PC-3 (cell line): ENCODE results near the gene IRF5.

Source experiments
- EZH2phosphoT487 ChIP-seq: fragments of 300-600 bp; sonication (generic); IDR thresholded peaks from 2 replicates; pipeline ENCODE4 v1.6.1; 2018; ENCODE audit warnings: mild to moderate bottlenecking, antibody characterized with exemption, low read length, borderline replicate concordance
- TF ChIP-seq, protein P1 (sequence below): fragments of 300-600 bp; sonication (generic); conservative IDR thresholded peaks from 2 replicates; pipeline ENCODE4 v1.5.1; 2017; ENCODE audit warnings: antibody characterized with exemption, low read depth, mild to moderate bottlenecking, low read length

DNA sequence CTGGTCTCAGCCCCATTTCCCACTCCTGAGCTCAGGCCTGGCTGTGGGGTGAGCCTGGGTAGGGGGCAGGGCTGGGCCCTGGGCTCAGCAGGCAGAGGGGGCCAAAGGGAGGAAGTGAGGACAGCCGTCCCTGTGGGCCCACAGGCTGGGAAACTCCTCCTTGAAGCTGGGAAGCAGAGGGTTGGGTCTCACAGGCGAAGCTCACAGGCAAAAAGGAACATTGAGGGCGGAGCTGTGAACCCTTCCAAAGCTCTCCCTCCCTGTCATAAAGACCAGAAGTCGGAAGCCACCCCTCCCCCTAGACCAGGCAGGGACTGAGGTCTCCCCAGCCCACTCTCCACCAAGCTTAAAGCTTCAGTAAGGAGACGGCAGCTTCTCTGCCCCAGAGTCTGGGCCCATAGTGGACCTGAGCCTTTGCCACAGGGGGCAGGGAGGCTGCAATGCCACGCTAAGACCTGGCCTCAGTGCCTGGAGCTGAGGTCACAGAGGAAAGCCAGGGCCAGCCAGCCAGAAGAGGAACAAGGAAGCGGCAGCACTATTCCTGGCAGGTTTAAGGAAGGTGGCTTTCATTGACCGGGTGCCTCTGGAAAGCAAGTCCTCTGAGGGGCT, 26.2 kb upstream of the IRF5 start:
- TF ChIP-seq, protein P1, sequence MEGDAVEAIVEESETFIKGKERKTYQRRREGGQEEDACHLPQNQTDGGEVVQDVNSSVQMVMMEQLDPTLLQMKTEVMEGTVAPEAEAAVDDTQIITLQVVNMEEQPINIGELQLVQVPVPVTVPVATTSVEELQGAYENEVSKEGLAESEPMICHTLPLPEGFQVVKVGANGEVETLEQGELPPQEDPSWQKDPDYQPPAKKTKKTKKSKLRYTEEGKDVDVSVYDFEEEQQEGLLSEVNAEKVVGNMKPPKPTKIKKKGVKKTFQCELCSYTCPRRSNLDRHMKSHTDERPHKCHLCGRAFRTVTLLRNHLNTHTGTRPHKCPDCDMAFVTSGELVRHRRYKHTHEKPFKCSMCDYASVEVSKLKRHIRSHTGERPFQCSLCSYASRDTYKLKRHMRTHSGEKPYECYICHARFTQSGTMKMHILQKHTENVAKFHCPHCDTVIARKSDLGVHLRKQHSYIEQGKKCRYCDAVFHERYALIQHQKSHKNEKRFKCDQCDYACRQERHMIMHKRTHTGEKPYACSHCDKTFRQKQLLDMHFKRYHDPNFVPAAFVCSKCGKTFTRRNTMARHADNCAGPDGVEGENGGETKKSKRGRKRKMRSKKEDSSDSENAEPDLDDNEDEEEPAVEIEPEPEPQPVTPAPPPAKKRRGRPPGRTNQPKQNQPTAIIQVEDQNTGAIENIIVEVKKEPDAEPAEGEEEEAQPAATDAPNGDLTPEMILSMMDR: no peak
- TF ChIP-seq EZH2phosphoT487: no peak
